ENCODE results near the gene CACNG6.

DNA sequence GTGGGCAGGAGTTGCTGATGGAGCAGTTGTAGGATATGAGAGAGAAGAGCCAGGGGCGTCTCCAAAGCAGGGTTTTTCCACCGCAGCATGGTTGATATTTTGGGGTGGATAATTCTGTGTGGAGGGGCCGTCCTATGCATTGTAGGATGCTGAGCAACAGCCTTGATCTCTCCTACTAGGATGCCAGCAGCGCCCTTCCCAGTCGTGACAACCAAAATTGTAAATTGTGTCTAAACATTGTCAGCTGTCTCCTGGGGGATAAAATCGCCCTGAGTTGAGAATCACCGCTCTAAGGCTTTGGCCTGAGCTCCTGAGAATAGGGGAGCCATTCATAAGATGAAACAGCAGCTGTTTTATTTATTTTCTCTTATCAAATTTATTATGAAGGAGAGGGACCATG lies 24.5 kb upstream of the CACNG6 start:
- TF ChIP-seq, protein P1, sequence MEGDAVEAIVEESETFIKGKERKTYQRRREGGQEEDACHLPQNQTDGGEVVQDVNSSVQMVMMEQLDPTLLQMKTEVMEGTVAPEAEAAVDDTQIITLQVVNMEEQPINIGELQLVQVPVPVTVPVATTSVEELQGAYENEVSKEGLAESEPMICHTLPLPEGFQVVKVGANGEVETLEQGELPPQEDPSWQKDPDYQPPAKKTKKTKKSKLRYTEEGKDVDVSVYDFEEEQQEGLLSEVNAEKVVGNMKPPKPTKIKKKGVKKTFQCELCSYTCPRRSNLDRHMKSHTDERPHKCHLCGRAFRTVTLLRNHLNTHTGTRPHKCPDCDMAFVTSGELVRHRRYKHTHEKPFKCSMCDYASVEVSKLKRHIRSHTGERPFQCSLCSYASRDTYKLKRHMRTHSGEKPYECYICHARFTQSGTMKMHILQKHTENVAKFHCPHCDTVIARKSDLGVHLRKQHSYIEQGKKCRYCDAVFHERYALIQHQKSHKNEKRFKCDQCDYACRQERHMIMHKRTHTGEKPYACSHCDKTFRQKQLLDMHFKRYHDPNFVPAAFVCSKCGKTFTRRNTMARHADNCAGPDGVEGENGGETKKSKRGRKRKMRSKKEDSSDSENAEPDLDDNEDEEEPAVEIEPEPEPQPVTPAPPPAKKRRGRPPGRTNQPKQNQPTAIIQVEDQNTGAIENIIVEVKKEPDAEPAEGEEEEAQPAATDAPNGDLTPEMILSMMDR (IDR thresholded peaks at IDR 0.05): no peak
- TF ChIP-seq POLR2AphosphoS5 (IDR thresholded peaks at IDR 0.05) (no peak), POLR2A (IDR thresholded peaks at IDR 0.05) (no peak)

Measured in breast epithelium (tissue), 3 donors.